HEK293 (cell line): ENCODE measurements around the gene BRD1.

Experiments
- KLF10 ChIP-seq: fragments of 450-650 bp; IDR thresholded peaks from 2 replicates; pipeline ENCODE4 v1.5.1; 2018; ENCODE audit warnings: missing biosample characterization, mild to moderate bottlenecking, missing genetic modification characterization
- KLF9 ChIP-seq: fragments of 450-650 bp; formaldehyde crosslinking; IDR thresholded peaks from 2 replicates; pipeline ENCODE4 v1.5.1; 2016; ENCODE audit warnings: missing biosample characterization, missing genetic modification characterization, low read depth
- REPIN1 ChIP-seq: fragments of 450-650 bp; formaldehyde crosslinking; IDR thresholded peaks from 2 replicates; pipeline ENCODE4 v1.5.1; 2017; ENCODE audit warnings: missing biosample characterization, missing genetic modification characterization, low read depth
- SCRT2 ChIP-seq: fragments of 450-650 bp; formaldehyde crosslinking; IDR thresholded peaks from 2 replicates; pipeline ENCODE4 v1.5.1; 2016; ENCODE audit warnings: missing biosample characterization, missing genetic modification characterization
- YY1 ChIP-seq: fragments of 450-650 bp; formaldehyde crosslinking; IDR thresholded peaks from 2 replicates; pipeline ENCODE4 v1.5.1; 2018; ENCODE audit warnings: missing biosample characterization, missing genetic modification characterization
- ZNF214 ChIP-seq: fragments of 450-650 bp; formaldehyde crosslinking; IDR thresholded peaks from 2 replicates; pipeline ENCODE4 v1.5.1; 2017; ENCODE audit warnings: missing biosample characterization, mild to moderate bottlenecking, missing genetic modification characterization, borderline replicate concordance
- ZNF274 ChIP-seq, 2 experiments: fragments of 200-500 bp in 1 of 2; fragments of 450-650 bp in 1 of 2; sonication (Bioruptor generic) in 1 of 2; formaldehyde crosslinking in 1 of 2; IDR thresholded peaks; 2 replicates each; pipeline versions ENCODE4 v1.5.1 to v1.6.1; 2014 to 2016; ENCODE audit warnings: borderline replicate concordance in 1 of 2, inconsistent platforms in 1 of 2, low read length in 1 of 2, missing biosample characterization in 1 of 2, missing genetic modification characterization in 1 of 2
- ZNF404 ChIP-seq: fragments of 450-650 bp; formaldehyde crosslinking; IDR thresholded peaks from 2 replicates; pipeline ENCODE4 v1.5.1; 2017; ENCODE audit warnings: missing biosample characterization, missing genetic modification characterization
- ZNF654 ChIP-seq: fragments of 450-650 bp; formaldehyde crosslinking; IDR thresholded peaks from 2 replicates; pipeline ENCODE4 v1.5.1; 2016; ENCODE audit warnings: low read depth, missing biosample characterization, missing genetic modification characterization
- TF ChIP-seq, protein P1 (sequence below): fragments of 450-650 bp; formaldehyde crosslinking; IDR thresholded peaks from 2 replicates; pipeline ENCODE4 v1.5.1; 2016; ENCODE audit warnings: missing biosample characterization, missing genetic modification characterization
- TF ChIP-seq, protein P2 (sequence below): fragments of 450-650 bp; formaldehyde crosslinking; IDR thresholded peaks from 2 replicates; pipeline ENCODE4 v1.5.1; 2016; ENCODE audit warnings: missing biosample characterization, missing genetic modification characterization, low read depth
- TF ChIP-seq, protein P3 (sequence below): fragments of 450-650 bp; formaldehyde crosslinking; IDR thresholded peaks from 2 replicates; pipeline ENCODE4 v1.5.1; 2016; ENCODE audit warnings: missing biosample characterization, missing genetic modification characterization
- TF ChIP-seq, protein P4 (sequence below): fragments of 450-650 bp; formaldehyde crosslinking; IDR thresholded peaks from 2 replicates; pipeline ENCODE4 v1.5.1; 2016; ENCODE audit warnings: missing biosample characterization, missing genetic modification characterization
- TF ChIP-seq, protein P5 (sequence below): fragments of 450-650 bp; formaldehyde crosslinking; IDR thresholded peaks from 2 replicates; pipeline ENCODE4 v1.5.1; 2017; ENCODE audit warnings: missing biosample characterization, missing genetic modification characterization

DNA sequence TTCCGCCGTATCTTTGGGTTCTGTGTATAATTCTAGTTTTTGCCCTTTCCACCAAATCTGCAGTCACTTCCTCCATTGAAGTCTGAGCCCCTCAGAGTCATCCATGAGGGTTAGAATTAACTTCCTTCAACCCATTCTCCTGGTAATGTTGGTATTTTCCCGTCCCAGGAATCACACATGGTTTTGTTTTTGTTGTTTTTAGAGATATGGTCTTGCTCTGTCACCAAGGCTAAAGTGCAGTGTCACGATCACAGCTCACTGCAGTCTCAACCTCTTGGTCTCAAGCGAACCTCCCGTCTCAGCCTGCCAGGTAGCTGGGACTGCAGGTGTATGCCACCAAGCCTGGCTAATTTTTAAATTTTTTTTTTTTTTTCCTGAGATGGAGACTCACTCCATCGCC is 44.7 kb upstream of the BRD1 start:
- TF ChIP-seq REPIN1 (tag by site-specific recombination) = no peak
- TF ChIP-seq, protein P1, sequence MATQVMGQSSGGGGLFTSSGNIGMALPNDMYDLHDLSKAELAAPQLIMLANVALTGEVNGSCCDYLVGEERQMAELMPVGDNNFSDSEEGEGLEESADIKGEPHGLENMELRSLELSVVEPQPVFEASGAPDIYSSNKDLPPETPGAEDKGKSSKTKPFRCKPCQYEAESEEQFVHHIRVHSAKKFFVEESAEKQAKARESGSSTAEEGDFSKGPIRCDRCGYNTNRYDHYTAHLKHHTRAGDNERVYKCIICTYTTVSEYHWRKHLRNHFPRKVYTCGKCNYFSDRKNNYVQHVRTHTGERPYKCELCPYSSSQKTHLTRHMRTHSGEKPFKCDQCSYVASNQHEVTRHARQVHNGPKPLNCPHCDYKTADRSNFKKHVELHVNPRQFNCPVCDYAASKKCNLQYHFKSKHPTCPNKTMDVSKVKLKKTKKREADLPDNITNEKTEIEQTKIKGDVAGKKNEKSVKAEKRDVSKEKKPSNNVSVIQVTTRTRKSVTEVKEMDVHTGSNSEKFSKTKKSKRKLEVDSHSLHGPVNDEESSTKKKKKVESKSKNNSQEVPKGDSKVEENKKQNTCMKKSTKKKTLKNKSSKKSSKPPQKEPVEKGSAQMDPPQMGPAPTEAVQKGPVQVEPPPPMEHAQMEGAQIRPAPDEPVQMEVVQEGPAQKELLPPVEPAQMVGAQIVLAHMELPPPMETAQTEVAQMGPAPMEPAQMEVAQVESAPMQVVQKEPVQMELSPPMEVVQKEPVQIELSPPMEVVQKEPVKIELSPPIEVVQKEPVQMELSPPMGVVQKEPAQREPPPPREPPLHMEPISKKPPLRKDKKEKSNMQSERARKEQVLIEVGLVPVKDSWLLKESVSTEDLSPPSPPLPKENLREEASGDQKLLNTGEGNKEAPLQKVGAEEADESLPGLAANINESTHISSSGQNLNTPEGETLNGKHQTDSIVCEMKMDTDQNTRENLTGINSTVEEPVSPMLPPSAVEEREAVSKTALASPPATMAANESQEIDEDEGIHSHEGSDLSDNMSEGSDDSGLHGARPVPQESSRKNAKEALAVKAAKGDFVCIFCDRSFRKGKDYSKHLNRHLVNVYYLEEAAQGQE (tag by site-specific recombination) = no peak
- no peak for TF ChIP-seq ZNF214 (tag by site-specific recombination)
- no peak for TF ChIP-seq KLF10
- TF ChIP-seq, protein P2, sequence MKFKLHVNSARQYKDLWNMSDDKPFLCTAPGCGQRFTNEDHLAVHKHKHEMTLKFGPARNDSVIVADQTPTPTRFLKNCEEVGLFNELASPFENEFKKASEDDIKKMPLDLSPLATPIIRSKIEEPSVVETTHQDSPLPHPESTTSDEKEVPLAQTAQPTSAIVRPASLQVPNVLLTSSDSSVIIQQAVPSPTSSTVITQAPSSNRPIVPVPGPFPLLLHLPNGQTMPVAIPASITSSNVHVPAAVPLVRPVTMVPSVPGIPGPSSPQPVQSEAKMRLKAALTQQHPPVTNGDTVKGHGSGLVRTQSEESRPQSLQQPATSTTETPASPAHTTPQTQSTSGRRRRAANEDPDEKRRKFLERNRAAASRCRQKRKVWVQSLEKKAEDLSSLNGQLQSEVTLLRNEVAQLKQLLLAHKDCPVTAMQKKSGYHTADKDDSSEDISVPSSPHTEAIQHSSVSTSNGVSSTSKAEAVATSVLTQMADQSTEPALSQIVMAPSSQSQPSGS (tag by site-specific recombination) = no peak
- no peak for TF ChIP-seq ZNF404 (tag by site-specific recombination)
- TF ChIP-seq, protein P3, sequence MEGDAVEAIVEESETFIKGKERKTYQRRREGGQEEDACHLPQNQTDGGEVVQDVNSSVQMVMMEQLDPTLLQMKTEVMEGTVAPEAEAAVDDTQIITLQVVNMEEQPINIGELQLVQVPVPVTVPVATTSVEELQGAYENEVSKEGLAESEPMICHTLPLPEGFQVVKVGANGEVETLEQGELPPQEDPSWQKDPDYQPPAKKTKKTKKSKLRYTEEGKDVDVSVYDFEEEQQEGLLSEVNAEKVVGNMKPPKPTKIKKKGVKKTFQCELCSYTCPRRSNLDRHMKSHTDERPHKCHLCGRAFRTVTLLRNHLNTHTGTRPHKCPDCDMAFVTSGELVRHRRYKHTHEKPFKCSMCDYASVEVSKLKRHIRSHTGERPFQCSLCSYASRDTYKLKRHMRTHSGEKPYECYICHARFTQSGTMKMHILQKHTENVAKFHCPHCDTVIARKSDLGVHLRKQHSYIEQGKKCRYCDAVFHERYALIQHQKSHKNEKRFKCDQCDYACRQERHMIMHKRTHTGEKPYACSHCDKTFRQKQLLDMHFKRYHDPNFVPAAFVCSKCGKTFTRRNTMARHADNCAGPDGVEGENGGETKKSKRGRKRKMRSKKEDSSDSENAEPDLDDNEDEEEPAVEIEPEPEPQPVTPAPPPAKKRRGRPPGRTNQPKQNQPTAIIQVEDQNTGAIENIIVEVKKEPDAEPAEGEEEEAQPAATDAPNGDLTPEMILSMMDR = no peak
- TF ChIP-seq, protein P4, sequence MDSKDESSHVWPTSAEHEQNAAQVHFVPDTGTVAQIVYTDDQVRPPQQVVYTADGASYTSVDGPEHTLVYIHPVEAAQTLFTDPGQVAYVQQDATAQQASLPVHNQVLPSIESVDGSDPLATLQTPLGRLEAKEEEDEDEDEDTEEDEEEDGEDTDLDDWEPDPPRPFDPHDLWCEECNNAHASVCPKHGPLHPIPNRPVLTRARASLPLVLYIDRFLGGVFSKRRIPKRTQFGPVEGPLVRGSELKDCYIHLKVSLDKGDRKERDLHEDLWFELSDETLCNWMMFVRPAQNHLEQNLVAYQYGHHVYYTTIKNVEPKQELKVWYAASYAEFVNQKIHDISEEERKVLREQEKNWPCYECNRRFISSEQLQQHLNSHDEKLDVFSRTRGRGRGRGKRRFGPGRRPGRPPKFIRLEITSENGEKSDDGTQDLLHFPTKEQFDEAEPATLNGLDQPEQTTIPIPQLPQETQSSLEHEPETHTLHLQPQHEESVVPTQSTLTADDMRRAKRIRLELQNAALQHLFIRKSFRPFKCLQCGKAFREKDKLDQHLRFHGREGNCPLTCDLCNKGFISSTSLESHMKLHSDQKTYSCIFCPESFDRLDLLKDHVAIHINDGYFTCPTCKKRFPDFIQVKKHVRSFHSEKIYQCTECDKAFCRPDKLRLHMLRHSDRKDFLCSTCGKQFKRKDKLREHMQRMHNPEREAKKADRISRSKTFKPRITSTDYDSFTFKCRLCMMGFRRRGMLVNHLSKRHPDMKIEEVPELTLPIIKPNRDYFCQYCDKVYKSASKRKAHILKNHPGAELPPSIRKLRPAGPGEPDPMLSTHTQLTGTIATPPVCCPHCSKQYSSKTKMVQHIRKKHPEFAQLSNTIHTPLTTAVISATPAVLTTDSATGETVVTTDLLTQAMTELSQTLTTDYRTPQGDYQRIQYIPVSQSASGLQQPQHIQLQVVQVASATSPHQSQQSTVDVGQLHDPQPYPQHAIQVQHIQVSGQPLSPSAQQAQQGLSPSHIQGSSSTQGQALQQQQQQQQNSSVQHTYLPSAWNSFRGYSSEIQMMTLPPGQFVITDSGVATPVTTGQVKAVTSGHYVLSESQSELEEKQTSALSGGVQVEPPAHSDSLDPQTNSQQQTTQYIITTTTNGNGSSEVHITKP (tag by site-specific recombination) = no peak
- TF ChIP-seq YY1 (tag by site-specific recombination) = no peak
- no peak for TF ChIP-seq SCRT2
- TF ChIP-seq ZNF274 (IDR thresholded peaks at IDR 0.05; ENCODE audit: low read length) = no peak
- no peak for TF ChIP-seq ZNF274 (tag by site-specific recombination; IDR thresholded peaks at IDR 0.05; ENCODE audit: borderline replicate concordance)
- TF ChIP-seq, protein P5, sequence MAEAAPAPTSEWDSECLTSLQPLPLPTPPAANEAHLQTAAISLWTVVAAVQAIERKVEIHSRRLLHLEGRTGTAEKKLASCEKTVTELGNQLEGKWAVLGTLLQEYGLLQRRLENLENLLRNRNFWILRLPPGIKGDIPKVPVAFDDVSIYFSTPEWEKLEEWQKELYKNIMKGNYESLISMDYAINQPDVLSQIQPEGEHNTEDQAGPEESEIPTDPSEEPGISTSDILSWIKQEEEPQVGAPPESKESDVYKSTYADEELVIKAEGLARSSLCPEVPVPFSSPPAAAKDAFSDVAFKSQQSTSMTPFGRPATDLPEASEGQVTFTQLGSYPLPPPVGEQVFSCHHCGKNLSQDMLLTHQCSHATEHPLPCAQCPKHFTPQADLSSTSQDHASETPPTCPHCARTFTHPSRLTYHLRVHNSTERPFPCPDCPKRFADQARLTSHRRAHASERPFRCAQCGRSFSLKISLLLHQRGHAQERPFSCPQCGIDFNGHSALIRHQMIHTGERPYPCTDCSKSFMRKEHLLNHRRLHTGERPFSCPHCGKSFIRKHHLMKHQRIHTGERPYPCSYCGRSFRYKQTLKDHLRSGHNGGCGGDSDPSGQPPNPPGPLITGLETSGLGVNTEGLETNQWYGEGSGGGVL (tag by site-specific recombination) = no peak
- TF ChIP-seq ZNF654 (tag by site-specific recombination) = no peak
- TF ChIP-seq KLF9 (tag by site-specific recombination) = no peak
